Stimulated activated CD8-positive, alpha-beta memory T cell treated with anti-CD3 and anti-CD28 coated beads, Interleukin-7, amount 100 ng/mL, for 4 hours (primary cell): ENCODE data around the gene GNAS-AS1.
A peak's percentile ranks its signal among the peaks of the same experiment; 100 is the strongest.

Source experiments
- DNase-seq, 2 donors: peaks; one replicate each; pipeline ENCODE4 v3.0.0-alpha.2; 2020; ENCODE audit warnings: low read depth in 2 of 2

Gene GNAS-AS1

GRCh38 chr20:58850693-58851174 is at the start of gene GNAS-AS1:
Gene GNAS-AS1, minus strand, starts transcription at chr20:58850902.
- DNase-seq, result peak; percentile 69 to 71

- no peak for DNase-seq
Measured at GRCh38 chr20:58900397-58900796, 49.7 kb upstream of the GNAS-AS1 start.

- DNase-seq, result no peak
Measured at GRCh38 chr20:58899512-58899911, 48.8 kb upstream of the GNAS-AS1 start.

- no peak for DNase-seq
Measured at GRCh38 chr20:58898629-58899408, 48.1 kb upstream of the GNAS-AS1 start.

- DNase-seq, result no peak
Measured at GRCh38 chr20:58897488-58897887, 46.8 kb upstream of the GNAS-AS1 start.

GRCh38 chr20:58896820-58897219 is 46.1 kb upstream of the GNAS-AS1 start:
- no peak for DNase-seq

GRCh38 chr20:58895448-58896180 is 44.9 kb upstream of the GNAS-AS1 start:
- DNase-seq, result no peak

GRCh38 chr20:58894652-58895447 is 44.1 kb upstream of the GNAS-AS1 start:
- DNase-seq, result no peak

GRCh38 chr20:58893355-58894120 is 42.8 kb upstream of the GNAS-AS1 start:
- DNase-seq, result peak in 1 of 2 donors; percentile 19

- no peak for DNase-seq
Measured at GRCh38 chr20:58892932-58893224, 42.2 kb upstream of the GNAS-AS1 start.

- DNase-seq, result peak; percentile 49 to 73
Measured at GRCh38 chr20:58892141-58892931, 41.6 kb upstream of the GNAS-AS1 start.

GRCh38 chr20:58891718-58892140 is 41.0 kb upstream of the GNAS-AS1 start:
- no peak for DNase-seq

GRCh38 chr20:58891086-58891717 is 40.5 kb upstream of the GNAS-AS1 start:
- DNase-seq, result peak; percentile 35 to 80

GRCh38 chr20:58890518-58891085 is 39.9 kb upstream of the GNAS-AS1 start:
- peak; percentile 49 to 82 for DNase-seq

GRCh38 chr20:58889798-58890517 is 39.3 kb upstream of the GNAS-AS1 start:
- DNase-seq, result peak in 1 of 2 donors; percentile 55

- no peak for DNase-seq
Measured at GRCh38 chr20:58889334-58889760, 38.6 kb upstream of the GNAS-AS1 start.

GRCh38 chr20:58888521-58889333 is 38.0 kb upstream of the GNAS-AS1 start:
- DNase-seq, result peak; percentile 71 to 78

GRCh38 chr20:58888103-58888502 is 37.4 kb upstream of the GNAS-AS1 start:
- DNase-seq, result no peak
